Measurements from ENCODE around the gene SLC33A1. TPM values are rescaled to one million over a fixed set of nuclear protein-coding genes. Genes with fewer than 3 reads are reported as not detected.

The SLC33A1 gene
- total and polyA plus RNA-seq, 2 donors from 2014 or later, result 16.1 to 36.8 TPM

DNA sequence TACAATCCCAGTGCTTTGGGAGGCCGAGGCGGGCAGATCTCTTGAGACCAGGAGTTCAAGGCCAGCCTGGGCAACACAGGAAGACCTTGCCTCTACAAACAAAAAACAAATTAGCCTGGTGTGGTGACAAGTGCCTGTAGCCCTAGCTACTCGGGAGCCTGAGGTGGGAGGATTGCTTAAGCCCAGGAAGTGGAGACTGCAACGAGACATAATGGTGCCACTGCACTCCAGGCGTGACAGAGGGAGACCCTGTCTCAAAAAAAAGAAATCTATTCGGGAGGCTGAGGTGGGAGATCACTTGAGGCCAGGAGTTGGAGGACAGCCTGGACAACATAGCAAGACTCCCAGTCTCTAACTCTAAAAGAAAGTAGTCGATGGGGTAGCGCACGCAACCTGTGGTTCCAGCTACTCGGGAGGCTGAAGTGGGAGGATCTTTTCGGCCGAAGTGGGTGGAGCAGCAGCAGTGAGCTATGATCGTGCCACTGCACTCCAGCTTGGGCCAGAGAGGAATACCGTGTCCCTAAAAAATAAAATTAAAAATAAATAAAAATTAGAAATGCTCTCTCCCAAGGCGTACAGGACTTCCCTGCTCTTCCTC is 48.9 kb downstream of the SLC33A1 start:
- FAIRE-seq (no peak), DNase-seq (peak in 1 of 5 donors; percentile 40)
- peak overlapping the region; percentile 76 to 88 for H3K27ac ChIP-seq (ENCODE audit: low read depth in 2 of 2, low read length in 2 of 2)
- H3K4me3 ChIP-seq (ENCODE audit: low read length in 3 of 3), result peak overlapping the region; percentile 57 to 74 (median 60)
- H3K36me3 ChIP-seq (ENCODE audit: control insufficient read depth in 2 of 3, insufficient read depth in 3 of 3, low read length in 3 of 3), result no peaks in the 10 kb centered on the region
- no peak for TF ChIP-seq CTCF (IDR thresholded peaks at IDR 0.05; ENCODE audit: borderline replicate concordance, extremely low read depth, insufficient read depth)
- H3K9ac ChIP-seq (ENCODE audit: low read length in 3 of 3), result peak overlapping the region; percentile 31 to 86 (median 55)
- no peaks in the 10 kb centered on the region for H3K27me3 ChIP-seq (ENCODE audit: control insufficient read depth, insufficient read depth, low read length)
- H3K4me1 ChIP-seq (ENCODE audit: control insufficient read depth in 2 of 3, insufficient read depth in 2 of 3, low read depth in 1 of 3, low read length in 3 of 3), result peaks cover 0 to 6% (median 0%) of the 10 kb centered on the region in 3 donors
- no peaks in the 10 kb centered on the region for H3K9me3 ChIP-seq (ENCODE audit: control insufficient read depth in 2 of 3, insufficient read depth in 1 of 3, low read length in 3 of 3)
- intact Hi-C loops (cut with DNase I), result no loop called here

- H3K36me3 ChIP-seq (ENCODE audit: control insufficient read depth in 2 of 3, insufficient read depth in 3 of 3, low read length in 3 of 3), result no peaks in the 10 kb centered on the region
- peaks cover 0 to 6% (median 0%) of the 10 kb centered on the region in 3 donors for H3K4me1 ChIP-seq (ENCODE audit: control insufficient read depth in 2 of 3, insufficient read depth in 2 of 3, low read depth in 1 of 3, low read length in 3 of 3)
- peak overlapping the region in 1 of 3 donors; percentile 34 for H3K4me3 ChIP-seq (ENCODE audit: low read length in 3 of 3)
- no peaks in the 10 kb centered on the region for H3K9me3 ChIP-seq (ENCODE audit: control insufficient read depth in 2 of 3, insufficient read depth in 1 of 3, low read length in 3 of 3)
- FAIRE-seq (no peak), DNase-seq (no peak)
- no peak overlapping the region for H3K9ac ChIP-seq (ENCODE audit: low read length in 3 of 3)
- intact Hi-C loops (cut with DNase I), result no loop called here
- no peak for TF ChIP-seq CTCF (IDR thresholded peaks at IDR 0.05; ENCODE audit: borderline replicate concordance, extremely low read depth, insufficient read depth)
- H3K27me3 ChIP-seq (ENCODE audit: control insufficient read depth, insufficient read depth, low read length), result no peaks in the 10 kb centered on the region
- H3K27ac ChIP-seq (ENCODE audit: low read depth in 2 of 2, low read length in 2 of 2), result peak overlapping the region in 1 of 2 donors; percentile 37
Observed at GRCh38 chr3:155804323-155804722, 49.9 kb downstream of the SLC33A1 start.

DNA sequence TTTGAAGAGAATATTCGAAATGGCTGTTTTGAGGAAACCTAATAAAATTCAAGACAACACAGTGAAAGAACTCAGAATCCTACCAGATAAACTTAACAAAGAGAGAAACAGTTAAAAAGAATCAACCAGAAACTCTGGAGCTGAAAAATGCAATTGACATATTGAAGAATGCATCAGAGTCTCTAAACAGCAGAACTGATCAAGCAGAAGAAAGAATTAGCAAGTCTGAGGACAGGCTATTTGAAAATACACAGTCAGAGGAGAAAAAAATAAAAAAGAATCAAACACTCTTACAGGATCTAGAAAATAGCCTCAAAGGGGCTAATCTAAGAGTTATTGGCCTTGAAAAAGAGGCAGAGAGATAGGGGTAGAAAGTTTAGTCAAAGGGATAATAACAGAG is 61.7 kb downstream of the SLC33A1 start:
- H3K27ac ChIP-seq (ENCODE audit: low read depth in 2 of 2, low read length in 2 of 2), result no peak overlapping the region
- no peak overlapping the region for H3K9ac ChIP-seq (ENCODE audit: low read length in 3 of 3)
- FAIRE-seq (no peak), DNase-seq (no peak)
- H3K4me3 ChIP-seq (ENCODE audit: low read length in 3 of 3), result no peak overlapping the region
- H3K9me3 ChIP-seq (ENCODE audit: control insufficient read depth in 2 of 3, insufficient read depth in 1 of 3, low read length in 3 of 3), result no peaks in the 10 kb centered on the region
- peaks cover 0 to 6% (median 0%) of the 10 kb centered on the region in 3 donors for H3K36me3 ChIP-seq (ENCODE audit: control insufficient read depth in 2 of 3, insufficient read depth in 3 of 3, low read length in 3 of 3)
- no peaks in the 10 kb centered on the region for H3K27me3 ChIP-seq (ENCODE audit: control insufficient read depth, insufficient read depth, low read length)
- H3K4me1 ChIP-seq (ENCODE audit: control insufficient read depth in 2 of 3, insufficient read depth in 2 of 3, low read depth in 1 of 3, low read length in 3 of 3), result no peaks in the 10 kb centered on the region
- intact Hi-C loops (cut with DNase I), result no loop called here
- no peak for TF ChIP-seq CTCF (IDR thresholded peaks at IDR 0.05; ENCODE audit: borderline replicate concordance, extremely low read depth, insufficient read depth)

DNA sequence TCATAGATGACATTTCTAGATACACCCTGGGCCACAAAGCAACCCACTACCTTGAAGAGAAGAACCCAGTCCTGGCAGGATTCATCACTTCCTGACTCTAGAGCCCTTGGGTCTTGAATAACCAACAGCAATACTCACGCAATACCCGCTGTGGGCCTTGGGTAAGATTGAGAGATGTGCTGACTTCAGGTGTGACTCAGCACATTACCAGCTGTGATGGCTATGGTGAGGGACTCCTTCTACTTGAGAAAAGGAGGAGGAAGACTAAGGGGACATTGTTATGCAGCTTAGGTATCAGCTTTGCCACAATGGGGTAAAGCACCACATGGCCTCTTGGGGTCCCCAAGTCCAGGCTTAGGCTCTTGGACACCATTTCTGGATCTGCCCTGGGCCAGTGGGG is 63.0 kb downstream of the SLC33A1 start:
- no peak for FAIRE-seq
- H3K9ac ChIP-seq (ENCODE audit: low read length in 3 of 3), result no peak overlapping the region
- H3K27me3 ChIP-seq (ENCODE audit: control insufficient read depth, insufficient read depth, low read length), result no peaks in the 10 kb centered on the region
- no peak overlapping the region for H3K4me3 ChIP-seq (ENCODE audit: low read length in 3 of 3)
- no peak overlapping the region for H3K27ac ChIP-seq (ENCODE audit: low read depth in 2 of 2, low read length in 2 of 2)
- H3K36me3 ChIP-seq (ENCODE audit: control insufficient read depth in 2 of 3, insufficient read depth in 3 of 3, low read length in 3 of 3), result peaks cover 0 to 6% (median 0%) of the 10 kb centered on the region in 3 donors
- no peaks in the 10 kb centered on the region for H3K9me3 ChIP-seq (ENCODE audit: control insufficient read depth in 2 of 3, insufficient read depth in 1 of 3, low read length in 3 of 3)
- no peaks in the 10 kb centered on the region for H3K4me1 ChIP-seq (ENCODE audit: control insufficient read depth in 2 of 3, insufficient read depth in 2 of 3, low read depth in 1 of 3, low read length in 3 of 3)
- intact Hi-C loops (cut with DNase I), result no loop called here
- DNase-seq, result no peak
- no peak for TF ChIP-seq CTCF (IDR thresholded peaks at IDR 0.05; ENCODE audit: borderline replicate concordance, extremely low read depth, insufficient read depth)
